Panc1 (cell line): ENCODE data around the gene CENPP. TPM values are rescaled to one million over a fixed set of nuclear protein-coding genes. Genes with fewer than 3 reads are reported as not detected.

Source experiments
- ATAC-seq: fragments of 200-7000 bp; cut with Tn5 transposase; 2 replicates; pipeline ENCODE4 v1.9.1; 2020; ENCODE audit warnings: mild to moderate bottlenecking, moderate library complexity
- BruUV-seq: library from RNA; stranded (reverse); fragments of 400-500 nt; replicated peaks from 2 replicates; lab custom pipeline; 2021; lab: Mats Ljungman, UMichigan
- CTCF ChIA-PET: fragments of 300-600 bp; sonication (Branson Sonifier 250); formaldehyde crosslinking; loops from one replicate; lab custom pipeline; 2022; ENCODE audit warnings: antibody characterized with exemption; lab: Charles Lee
- POLR2A ChIA-PET: fragments of 300-600 bp; sonication (Branson Sonifier 250); formaldehyde crosslinking; loops from one replicate; lab custom pipeline; 2022; ENCODE audit warnings: antibody characterized with exemption; lab: Charles Lee
- DNase-seq: peaks from one replicate; pipeline ENCODE4 v3.0.0-alpha.2; 2010; ENCODE audit warnings: low read depth, low spot score
- H3K27ac ChIP-seq: 2 replicates; pipeline ENCODE4 v1.5.1; 2011; ENCODE audit warnings: mild to moderate bottlenecking, low read length, inconsistent platforms
- H3K27me3 ChIP-seq: fragments of 200-500 bp; sonication (Bioruptor generic); 2 replicates; pipeline ENCODE4 v1.6.0; 2014; ENCODE audit warnings: low read length, inconsistent platforms; ENCODE audit not compliant: control insufficient read depth, insufficient read depth
- H3K36me3 ChIP-seq: fragments of 200-500 bp; sonication (Bioruptor generic); 2 replicates; pipeline ENCODE4 v1.5.1; 2014; ENCODE audit warnings: inconsistent platforms, mild to moderate bottlenecking, low read length, moderate library complexity; ENCODE audit not compliant: control insufficient read depth, insufficient read depth
- H3K4me1 ChIP-seq: 2 replicates; pipeline ENCODE4 v1.5.1; 2011; ENCODE audit warnings: inconsistent platforms, mild to moderate bottlenecking, low read length, moderate library complexity; ENCODE audit not compliant: control insufficient read depth, insufficient read depth
- H3K4me3 ChIP-seq, 2 experiments: 2 replicates each; pipeline ENCODE4 v1.5.1; 2011 to 2012; ENCODE audit warnings: low read depth in 2 of 2, low read length in 2 of 2, mild to moderate bottlenecking in 2 of 2, inconsistent platforms in 1 of 2, moderate library complexity in 1 of 2
- H3K9me3 ChIP-seq: fragments of 200-500 bp; sonication (Bioruptor generic); 2 replicates; pipeline ENCODE4 v1.5.1; 2014; ENCODE audit warnings: low read depth, mild to moderate bottlenecking, inconsistent platforms, low read length, moderate library complexity; ENCODE audit not compliant: control insufficient read depth, insufficient read depth
- POLR2AphosphoS5 ChIP-seq: IDR thresholded peaks from 2 replicates; pipeline ENCODE4 v1.6.1; 2012; ENCODE audit warnings: mild to moderate bottlenecking, low read depth, low read length, moderate library complexity
- SIN3A ChIP-seq: IDR thresholded peaks from 2 replicates; pipeline ENCODE4 v1.6.1; 2012; ENCODE audit warnings: low read depth, mild to moderate bottlenecking, low read length, moderate library complexity, borderline replicate concordance; ENCODE audit not compliant: insufficient read depth
- TCF7L2 ChIP-seq: IDR thresholded peaks from 2 replicates; pipeline ENCODE4 v1.6.1; 2011; ENCODE audit warnings: mild to moderate bottlenecking, low read depth, low read length, inconsistent platforms
- in situ Hi-C: cut with HindIII; loops from 2 replicates; pipeline ENCODE4 v1.10.0; 2016; ENCODE audit warnings: low sequenced_read_pairs, low pct_unique_long_range_greater_than_20kb
- intact Hi-C: fragments of 100-400 bp; cut with micrococcal nuclease; formaldehyde crosslinking; loops from one replicate; pipeline ENCODE4 v1.10.0; 2022; ENCODE audit not compliant: unreplicated experiment
- total RNA-seq: library from RNA; stranded (reverse); gene quantifications from one replicate; pipeline ENCODE4 v1.2.1, GENCODE V29; 2021; ENCODE audit not compliant: unreplicated experiment
- TF ChIP-seq, protein P1 (sequence below): fragments of 450-650 bp; IDR thresholded peaks from 2 replicates; pipeline ENCODE4 v1.5.1; 2017; ENCODE audit warnings: mild to moderate bottlenecking
- TF ChIP-seq, protein P2 (sequence below), 2 experiments: IDR thresholded peaks; 2 replicates each; pipeline ENCODE4 v1.6.1; 2011 to 2012; ENCODE audit warnings: low read depth in 2 of 2, control low read depth in 1 of 2, low read length in 1 of 2, mild to moderate bottlenecking in 1 of 2, moderate library complexity in 1 of 2; ENCODE audit not compliant: insufficient read depth in 1 of 2

CENPP gene
- total RNA-seq, 1 experiment from 2014 or later, result 6.7 TPM

DNA sequence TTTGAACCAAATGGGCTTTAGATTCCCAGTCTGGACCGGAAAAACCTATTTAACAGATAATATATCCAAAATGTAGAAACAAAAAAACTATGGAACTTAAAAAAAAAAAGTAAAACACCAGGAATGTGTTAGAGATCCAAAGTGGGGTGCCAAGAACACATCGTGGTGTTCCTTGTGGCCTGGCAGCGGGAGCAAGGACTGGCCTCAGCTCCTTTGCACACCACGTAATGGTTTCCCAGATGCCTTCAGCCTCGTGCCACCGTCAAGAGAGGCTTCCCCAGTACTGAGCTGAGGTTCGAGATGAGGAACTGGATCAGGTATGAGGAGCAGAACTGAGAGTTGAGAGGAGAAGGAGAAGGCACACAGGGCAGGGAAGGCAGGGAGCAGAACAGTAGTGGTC lies 153.0 kb downstream of the CENPP start:
- ATAC-seq, result no peak
- TF ChIP-seq POLR2AphosphoS5, result no peak
- TF ChIP-seq, protein P1, sequence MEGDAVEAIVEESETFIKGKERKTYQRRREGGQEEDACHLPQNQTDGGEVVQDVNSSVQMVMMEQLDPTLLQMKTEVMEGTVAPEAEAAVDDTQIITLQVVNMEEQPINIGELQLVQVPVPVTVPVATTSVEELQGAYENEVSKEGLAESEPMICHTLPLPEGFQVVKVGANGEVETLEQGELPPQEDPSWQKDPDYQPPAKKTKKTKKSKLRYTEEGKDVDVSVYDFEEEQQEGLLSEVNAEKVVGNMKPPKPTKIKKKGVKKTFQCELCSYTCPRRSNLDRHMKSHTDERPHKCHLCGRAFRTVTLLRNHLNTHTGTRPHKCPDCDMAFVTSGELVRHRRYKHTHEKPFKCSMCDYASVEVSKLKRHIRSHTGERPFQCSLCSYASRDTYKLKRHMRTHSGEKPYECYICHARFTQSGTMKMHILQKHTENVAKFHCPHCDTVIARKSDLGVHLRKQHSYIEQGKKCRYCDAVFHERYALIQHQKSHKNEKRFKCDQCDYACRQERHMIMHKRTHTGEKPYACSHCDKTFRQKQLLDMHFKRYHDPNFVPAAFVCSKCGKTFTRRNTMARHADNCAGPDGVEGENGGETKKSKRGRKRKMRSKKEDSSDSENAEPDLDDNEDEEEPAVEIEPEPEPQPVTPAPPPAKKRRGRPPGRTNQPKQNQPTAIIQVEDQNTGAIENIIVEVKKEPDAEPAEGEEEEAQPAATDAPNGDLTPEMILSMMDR, result no peak
- TF ChIP-seq, protein P2, sequence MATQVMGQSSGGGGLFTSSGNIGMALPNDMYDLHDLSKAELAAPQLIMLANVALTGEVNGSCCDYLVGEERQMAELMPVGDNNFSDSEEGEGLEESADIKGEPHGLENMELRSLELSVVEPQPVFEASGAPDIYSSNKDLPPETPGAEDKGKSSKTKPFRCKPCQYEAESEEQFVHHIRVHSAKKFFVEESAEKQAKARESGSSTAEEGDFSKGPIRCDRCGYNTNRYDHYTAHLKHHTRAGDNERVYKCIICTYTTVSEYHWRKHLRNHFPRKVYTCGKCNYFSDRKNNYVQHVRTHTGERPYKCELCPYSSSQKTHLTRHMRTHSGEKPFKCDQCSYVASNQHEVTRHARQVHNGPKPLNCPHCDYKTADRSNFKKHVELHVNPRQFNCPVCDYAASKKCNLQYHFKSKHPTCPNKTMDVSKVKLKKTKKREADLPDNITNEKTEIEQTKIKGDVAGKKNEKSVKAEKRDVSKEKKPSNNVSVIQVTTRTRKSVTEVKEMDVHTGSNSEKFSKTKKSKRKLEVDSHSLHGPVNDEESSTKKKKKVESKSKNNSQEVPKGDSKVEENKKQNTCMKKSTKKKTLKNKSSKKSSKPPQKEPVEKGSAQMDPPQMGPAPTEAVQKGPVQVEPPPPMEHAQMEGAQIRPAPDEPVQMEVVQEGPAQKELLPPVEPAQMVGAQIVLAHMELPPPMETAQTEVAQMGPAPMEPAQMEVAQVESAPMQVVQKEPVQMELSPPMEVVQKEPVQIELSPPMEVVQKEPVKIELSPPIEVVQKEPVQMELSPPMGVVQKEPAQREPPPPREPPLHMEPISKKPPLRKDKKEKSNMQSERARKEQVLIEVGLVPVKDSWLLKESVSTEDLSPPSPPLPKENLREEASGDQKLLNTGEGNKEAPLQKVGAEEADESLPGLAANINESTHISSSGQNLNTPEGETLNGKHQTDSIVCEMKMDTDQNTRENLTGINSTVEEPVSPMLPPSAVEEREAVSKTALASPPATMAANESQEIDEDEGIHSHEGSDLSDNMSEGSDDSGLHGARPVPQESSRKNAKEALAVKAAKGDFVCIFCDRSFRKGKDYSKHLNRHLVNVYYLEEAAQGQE (IDR thresholded peaks at IDR 0.05; ENCODE audit: insufficient read depth in 1 of 2, low read depth in 2 of 2, low read length in 1 of 2), result no peak
- no peak for TF ChIP-seq TCF7L2
- TF ChIP-seq SIN3A, result no peak
- intact Hi-C loops, result no loop called here
- ChIA-PET POLR2A (no interaction called here), CTCF (no interaction called here)
- in situ Hi-C loops, result no loop called here
- Histone ChIP-seq H3K4me1 (no peaks in the 10 kb centered on the region), H3K36me3 (no peaks in the 10 kb centered on the region), H3K4me3 (no peak overlapping the region), H3K27ac (no peak overlapping the region), H3K27me3 (no peaks in the 10 kb centered on the region), H3K9me3 (no peaks in the 10 kb centered on the region)
- BruUV-seq, result no TSS peak
- no peak for DNase-seq

DNA sequence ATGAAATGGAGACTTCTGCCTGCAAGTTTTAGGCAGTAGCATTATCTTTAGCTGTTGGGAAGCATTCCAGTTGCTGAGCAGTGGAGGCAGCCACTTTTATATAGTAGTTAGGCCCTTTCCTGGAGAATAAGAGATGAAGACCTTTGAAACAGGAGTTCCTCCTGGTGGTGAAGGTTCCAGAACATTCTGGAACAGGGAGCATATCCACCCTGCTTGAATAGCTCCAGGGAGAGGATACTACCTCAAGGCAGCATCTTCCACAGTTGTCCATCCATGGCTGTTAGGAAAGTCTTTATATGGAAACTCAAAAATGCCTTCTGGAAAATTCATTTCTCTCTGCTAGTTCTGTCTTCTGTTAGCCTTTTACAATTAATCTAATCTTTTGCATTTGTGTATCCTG lies 153.6 kb downstream of the CENPP start:
- H3K36me3 ChIP-seq, result no peaks in the 10 kb centered on the region
- no peak overlapping the region for H3K27ac ChIP-seq
- ChIA-PET POLR2A (interaction anchor here (0.6 kb wide), 1 partner anchor 462 kb away, joined by 5 read pairs; no protein-coding TSS in a partner anchor), CTCF (no interaction called here)
- no peaks in the 10 kb centered on the region for H3K27me3 ChIP-seq
- intact Hi-C loops (no loop called here), in situ Hi-C loops (no loop called here)
- no peak for ATAC-seq
- no peaks in the 10 kb centered on the region for H3K9me3 ChIP-seq
- DNase-seq, result no peak
- no TSS peak for BruUV-seq
- H3K4me1 ChIP-seq, result no peaks in the 10 kb centered on the region
- TF ChIP-seq, protein P1, result no peak
- no peak for TF ChIP-seq POLR2AphosphoS5
- no peak for TF ChIP-seq TCF7L2
- TF ChIP-seq, protein P2 (IDR thresholded peaks at IDR 0.05; ENCODE audit: insufficient read depth in 1 of 2, low read depth in 2 of 2, low read length in 1 of 2), result no peak
- TF ChIP-seq SIN3A, result no peak
- no peak overlapping the region for H3K4me3 ChIP-seq
